CD4-positive, alpha-beta T cell treated with Interferon alpha-2 for 1 hour (primary cell): ENCODE measurements around the gene GHRL.
A peak's percentile ranks its signal among the peaks of the same experiment; 100 is the strongest.

ENCODE experiments used
- DNase-seq, 2 donors: peaks; one replicate each; pipeline ENCODE4 v3.0.0-alpha.2; 2020 to 2022

Gene GHRL

DNA sequence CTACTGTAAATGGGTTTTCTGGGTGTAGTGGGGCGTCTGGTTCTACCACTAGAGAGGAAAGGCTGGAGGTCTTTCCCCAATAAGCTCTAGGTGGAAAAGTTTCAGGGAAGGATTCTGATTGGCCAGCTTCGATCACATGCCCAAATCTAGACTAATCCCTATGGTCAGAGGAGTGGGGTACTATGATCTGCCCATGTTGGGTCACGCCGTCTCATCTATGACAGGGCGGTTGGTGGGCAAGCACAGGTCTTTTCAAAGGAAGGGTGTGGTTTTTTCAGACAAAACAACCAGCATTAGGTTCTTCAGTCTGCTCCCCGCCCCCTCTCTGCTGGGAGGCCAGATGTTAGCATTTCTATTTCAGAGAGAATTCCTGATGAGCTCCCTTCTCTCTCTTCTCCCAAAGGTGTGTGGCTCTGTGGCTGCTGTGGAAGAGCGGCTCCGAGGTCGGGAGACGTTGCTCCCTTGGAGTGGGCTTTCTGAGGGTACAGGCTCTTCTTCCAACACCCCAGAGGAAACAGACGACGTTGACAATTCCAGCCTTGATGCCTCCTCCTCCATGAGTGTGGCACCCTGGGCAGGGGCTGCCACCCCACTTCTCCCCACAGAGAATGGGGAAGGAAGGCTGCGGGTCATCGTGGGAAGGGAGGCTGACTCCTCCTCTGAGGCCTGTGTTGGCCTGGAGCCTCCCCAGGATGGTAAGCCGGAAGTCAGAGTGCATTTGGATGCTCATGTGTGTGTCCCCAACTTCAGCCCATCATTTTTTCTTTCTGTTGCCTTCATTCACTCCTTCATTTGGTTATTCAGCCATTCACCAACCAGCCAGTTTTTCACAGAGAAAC lies 54.2 kb downstream of the GHRL start:
- DNase-seq, result peak; percentile 22 to 47
